Keratinocyte (primary cell): Measurements from ENCODE around the gene OVOL2.

Experiments used
- EZH2 ChIP-seq: IDR thresholded peaks from one replicate; pipeline ENCODE4 v1.6.1; 2012; ENCODE audit warnings: inconsistent platforms, mild to moderate bottlenecking, low read length, moderate library complexity
- TF ChIP-seq, protein P1 (sequence below), 3 experiments: IDR thresholded peaks in 1 of 3; conservative IDR thresholded peaks in 1 of 3; optimal IDR thresholded peaks in 1 of 3; 2 replicates in 2 of 3; 3 replicates in 1 of 3; pipeline versions ENCODE3 to v1.5.1; 2011; ENCODE audit warnings: low read length in 3 of 3, mild to moderate bottlenecking in 3 of 3, moderate library complexity in 2 of 3, control low read depth in 1 of 3, inconsistent platforms in 1 of 3; ENCODE audit not compliant: insufficient read depth in 2 of 3; ENCODE audit errors: extremely low read depth in 1 of 3

DNA sequence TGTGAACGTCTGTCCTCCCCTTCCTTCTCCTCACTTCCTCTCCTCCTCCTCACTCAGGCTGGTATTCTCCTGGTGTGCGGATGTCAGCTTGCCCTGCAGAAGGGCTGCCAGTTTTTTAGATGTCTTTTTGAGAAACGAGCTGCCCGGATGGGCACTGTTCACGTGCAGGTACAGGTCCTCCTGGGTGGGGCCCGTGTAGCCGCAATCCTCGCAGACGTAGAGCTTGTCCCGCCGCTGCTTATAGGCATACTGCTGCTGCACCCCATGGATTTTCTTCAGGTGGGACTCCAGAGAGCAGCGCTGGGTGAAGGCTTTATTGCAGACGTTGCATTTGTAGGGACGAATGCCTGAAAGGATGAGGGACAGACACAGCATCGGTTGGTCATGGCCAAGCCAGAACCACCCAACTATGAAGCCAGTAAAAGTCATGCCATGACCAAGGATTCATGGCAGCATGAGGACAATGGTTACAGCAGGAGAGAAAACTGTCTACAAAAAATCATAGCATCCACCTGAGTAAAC is 33.0 kb downstream of the OVOL2 start:
- TF ChIP-seq EZH2, result no peak
- TF ChIP-seq, protein P1, sequence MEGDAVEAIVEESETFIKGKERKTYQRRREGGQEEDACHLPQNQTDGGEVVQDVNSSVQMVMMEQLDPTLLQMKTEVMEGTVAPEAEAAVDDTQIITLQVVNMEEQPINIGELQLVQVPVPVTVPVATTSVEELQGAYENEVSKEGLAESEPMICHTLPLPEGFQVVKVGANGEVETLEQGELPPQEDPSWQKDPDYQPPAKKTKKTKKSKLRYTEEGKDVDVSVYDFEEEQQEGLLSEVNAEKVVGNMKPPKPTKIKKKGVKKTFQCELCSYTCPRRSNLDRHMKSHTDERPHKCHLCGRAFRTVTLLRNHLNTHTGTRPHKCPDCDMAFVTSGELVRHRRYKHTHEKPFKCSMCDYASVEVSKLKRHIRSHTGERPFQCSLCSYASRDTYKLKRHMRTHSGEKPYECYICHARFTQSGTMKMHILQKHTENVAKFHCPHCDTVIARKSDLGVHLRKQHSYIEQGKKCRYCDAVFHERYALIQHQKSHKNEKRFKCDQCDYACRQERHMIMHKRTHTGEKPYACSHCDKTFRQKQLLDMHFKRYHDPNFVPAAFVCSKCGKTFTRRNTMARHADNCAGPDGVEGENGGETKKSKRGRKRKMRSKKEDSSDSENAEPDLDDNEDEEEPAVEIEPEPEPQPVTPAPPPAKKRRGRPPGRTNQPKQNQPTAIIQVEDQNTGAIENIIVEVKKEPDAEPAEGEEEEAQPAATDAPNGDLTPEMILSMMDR (optimal IDR thresholded peaks at IDR 0.05 in 1 of 3, IDR thresholded peaks at IDR 0.05 in 1 of 3, conservative IDR thresholded peaks at IDR 0.05 in 1 of 3; ENCODE audit: extremely low read depth in 1 of 3, insufficient read depth in 2 of 3, low read length in 3 of 3), result no peak
